ENCODE data around the gene NAV3. TPM values are rescaled to one million over a fixed set of nuclear protein-coding genes. Genes with fewer than 3 reads are reported as not detected.

The NAV3 gene
- total RNA-seq, 1 experiment from 2014 or later: 4.1 TPM

GRCh38 chr12:78157199-78157598, 326.5 kb downstream of the NAV3 start:
- H3K36me3 Mint-ChIP-seq (ENCODE audit: insufficient read depth, unreplicated experiment): no peaks in the 10 kb centered on the region
- TF ChIP-seq, protein P1, sequence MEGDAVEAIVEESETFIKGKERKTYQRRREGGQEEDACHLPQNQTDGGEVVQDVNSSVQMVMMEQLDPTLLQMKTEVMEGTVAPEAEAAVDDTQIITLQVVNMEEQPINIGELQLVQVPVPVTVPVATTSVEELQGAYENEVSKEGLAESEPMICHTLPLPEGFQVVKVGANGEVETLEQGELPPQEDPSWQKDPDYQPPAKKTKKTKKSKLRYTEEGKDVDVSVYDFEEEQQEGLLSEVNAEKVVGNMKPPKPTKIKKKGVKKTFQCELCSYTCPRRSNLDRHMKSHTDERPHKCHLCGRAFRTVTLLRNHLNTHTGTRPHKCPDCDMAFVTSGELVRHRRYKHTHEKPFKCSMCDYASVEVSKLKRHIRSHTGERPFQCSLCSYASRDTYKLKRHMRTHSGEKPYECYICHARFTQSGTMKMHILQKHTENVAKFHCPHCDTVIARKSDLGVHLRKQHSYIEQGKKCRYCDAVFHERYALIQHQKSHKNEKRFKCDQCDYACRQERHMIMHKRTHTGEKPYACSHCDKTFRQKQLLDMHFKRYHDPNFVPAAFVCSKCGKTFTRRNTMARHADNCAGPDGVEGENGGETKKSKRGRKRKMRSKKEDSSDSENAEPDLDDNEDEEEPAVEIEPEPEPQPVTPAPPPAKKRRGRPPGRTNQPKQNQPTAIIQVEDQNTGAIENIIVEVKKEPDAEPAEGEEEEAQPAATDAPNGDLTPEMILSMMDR (IDR thresholded peaks at IDR 0.05; ENCODE audit: unreplicated experiment): no peak
- H3K4me1 Mint-ChIP-seq (ENCODE audit: low read depth, unreplicated experiment): no peaks in the 10 kb centered on the region
- intact Hi-C loops (cut with micrococcal nuclease; ENCODE audit: unreplicated experiment): no loop called here
- DNase-seq: no peak
- no peaks in the 10 kb centered on the region for H3K27me3 Mint-ChIP-seq (ENCODE audit: unreplicated experiment)
- peaks cover 2% of the 10 kb centered on the region for H3K9me3 Mint-ChIP-seq (ENCODE audit: low read depth, unreplicated experiment)
- no peak overlapping the region for H3K4me3 Mint-ChIP-seq (ENCODE audit: low read depth, unreplicated experiment)
- no peak overlapping the region for H3K27ac Mint-ChIP-seq (ENCODE audit: unreplicated experiment)
- CTCF ChIA-PET: no interaction called here
- no TSS peak for BruUV-seq (replicated peaks)

- intact Hi-C loops (cut with micrococcal nuclease; ENCODE audit: unreplicated experiment): no loop called here
- Mint-ChIP-seq H3K27ac (ENCODE audit: unreplicated experiment) (no peak overlapping the region), H3K27me3 (ENCODE audit: unreplicated experiment) (no peaks in the 10 kb centered on the region), H3K4me1 (ENCODE audit: low read depth, unreplicated experiment) (no peaks in the 10 kb centered on the region), H3K4me3 (ENCODE audit: low read depth, unreplicated experiment) (no peak overlapping the region), H3K9me3 (ENCODE audit: low read depth, unreplicated experiment) (no peaks in the 10 kb centered on the region), H3K36me3 (ENCODE audit: insufficient read depth, unreplicated experiment) (no peaks in the 10 kb centered on the region)
- BruUV-seq (replicated peaks): no TSS peak
- no peak for DNase-seq
- TF ChIP-seq, protein P1 (IDR thresholded peaks at IDR 0.05; ENCODE audit: unreplicated experiment): no peak
- CTCF ChIA-PET: no interaction called here
Observed at GRCh38 chr12:78164154-78164553, 333.5 kb downstream of the NAV3 start.

- TF ChIP-seq, protein P1 (IDR thresholded peaks at IDR 0.05; ENCODE audit: unreplicated experiment): no peak
- Mint-ChIP-seq H3K27me3 (ENCODE audit: unreplicated experiment) (no peaks in the 10 kb centered on the region), H3K27ac (ENCODE audit: unreplicated experiment) (no peak overlapping the region), H3K36me3 (ENCODE audit: insufficient read depth, unreplicated experiment) (no peaks in the 10 kb centered on the region), H3K9me3 (ENCODE audit: low read depth, unreplicated experiment) (no peaks in the 10 kb centered on the region), H3K4me1 (ENCODE audit: low read depth, unreplicated experiment) (no peaks in the 10 kb centered on the region), H3K4me3 (ENCODE audit: low read depth, unreplicated experiment) (no peak overlapping the region)
- CTCF ChIA-PET: no interaction called here
- BruUV-seq (replicated peaks): no TSS peak
- intact Hi-C loops (cut with micrococcal nuclease; ENCODE audit: unreplicated experiment): no loop called here
- DNase-seq: no peak
Observed at GRCh38 chr12:78167510-78167909, 336.8 kb downstream of the NAV3 start.

GRCh38 chr12:78171061-78171460, 340.4 kb downstream of the NAV3 start:
- H3K9me3 Mint-ChIP-seq (ENCODE audit: low read depth, unreplicated experiment): no peaks in the 10 kb centered on the region
- no TSS peak for BruUV-seq (replicated peaks)
- no peak overlapping the region for H3K4me3 Mint-ChIP-seq (ENCODE audit: low read depth, unreplicated experiment)
- no peaks in the 10 kb centered on the region for H3K4me1 Mint-ChIP-seq (ENCODE audit: low read depth, unreplicated experiment)
- DNase-seq: no peak
- H3K27me3 Mint-ChIP-seq (ENCODE audit: unreplicated experiment): no peaks in the 10 kb centered on the region
- TF ChIP-seq, protein P1 (IDR thresholded peaks at IDR 0.05; ENCODE audit: unreplicated experiment): no peak
- H3K27ac Mint-ChIP-seq (ENCODE audit: unreplicated experiment): no peak overlapping the region
- H3K36me3 Mint-ChIP-seq (ENCODE audit: insufficient read depth, unreplicated experiment): no peaks in the 10 kb centered on the region
- CTCF ChIA-PET: interaction anchor here (0.5 kb wide), 1 partner anchor 829 kb away, joined by 4 read pairs; no protein-coding TSS in a partner anchor
- intact Hi-C loops (cut with micrococcal nuclease; ENCODE audit: unreplicated experiment): no loop called here

All from Calu3 (cell line).